PC-9 (cell line): Measurements from ENCODE around the gene ETDA. TPM values are rescaled to one million over a fixed set of nuclear protein-coding genes. Genes with fewer than 3 reads are reported as not detected.

Source experiments
- BruUV-seq: library from RNA; stranded (reverse); fragments of 400-500 nt; replicated peaks from 2 replicates; lab custom pipeline; 2021; lab: Mats Ljungman, UMichigan
- CTCF ChIA-PET: fragments of 300-600 bp; sonication (Branson Sonifier 250); formaldehyde crosslinking; loops from one replicate; lab custom pipeline; 2022; ENCODE audit warnings: antibody characterized with exemption; lab: Charles Lee
- POLR2A ChIA-PET: fragments of 300-600 bp; sonication (Branson Sonifier 250); formaldehyde crosslinking; loops from one replicate; lab custom pipeline; 2022; ENCODE audit warnings: antibody characterized with exemption; ENCODE audit not compliant: unreplicated experiment; lab: Charles Lee
- DNase-seq, 2 experiments: peaks; one replicate each; pipeline versions ENCODE4 v3.0.0 to v3.0.0-alpha.2; 2015 to 2022; ENCODE audit warnings: mixed read lengths in 1 of 2
- H2AFZ ChIP-seq: fragments of 200-600 bp; sonication (generic); 2 replicates; pipeline ENCODE4 v1.8.1; 2017; ENCODE audit warnings: antibody characterized with exemption
- H3F3A ChIP-seq: fragments of 200-600 bp; sonication (generic); 2 replicates; pipeline ENCODE4 v1.8.1; 2017; ENCODE audit warnings: antibody characterized with exemption, mild to moderate bottlenecking, low read depth; ENCODE audit not compliant: insufficient read depth
- H3K27ac ChIP-seq: fragments of 200-600 bp; sonication (generic); 2 replicates; pipeline ENCODE4 v1.6.1; 2016; ENCODE audit warnings: mixed run types
- H3K27me3 ChIP-seq: fragments of 200-600 bp; sonication (generic); 2 replicates; pipeline ENCODE4 v1.6.1; 2016; ENCODE audit warnings: low read depth, mixed run types; ENCODE audit not compliant: insufficient read depth
- H3K36me3 ChIP-seq: fragments of 200-600 bp; sonication (generic); 2 replicates; pipeline ENCODE4 v1.6.1; 2016; ENCODE audit warnings: low read depth, mixed run types
- H3K4me1 ChIP-seq: fragments of 200-600 bp; sonication (generic); replicated peaks from 2 replicates; pipeline ENCODE4 v1.6.1; 2016; ENCODE audit warnings: mixed run types; ENCODE audit not compliant: insufficient read depth
- H3K4me2 ChIP-seq: fragments of 200-600 bp; sonication (generic); 2 replicates; pipeline ENCODE4 v1.6.1; 2017; ENCODE audit warnings: mixed run types
- H3K4me3 ChIP-seq: fragments of 200-600 bp; sonication (generic); 2 replicates; pipeline ENCODE4 v1.6.1; 2016; ENCODE audit warnings: mixed run types
- H3K79me2 ChIP-seq: fragments of 200-600 bp; sonication (generic); 2 replicates; pipeline ENCODE4 v1.6.1; 2017; ENCODE audit warnings: low read depth, mixed run types
- H3K9me2 ChIP-seq: fragments of 200-600 bp; sonication (generic); 2 replicates; pipeline ENCODE4 v1.8.1; 2017; ENCODE audit warnings: mild to moderate bottlenecking; ENCODE audit not compliant: insufficient read depth
- H3K9me3 ChIP-seq: fragments of 200-600 bp; sonication (generic); 2 replicates; pipeline ENCODE4 v1.8.1; 2016; ENCODE audit warnings: low read depth; ENCODE audit not compliant: insufficient read depth
- H4K20me1 ChIP-seq: fragments of 200-600 bp; sonication (generic); 2 replicates; pipeline ENCODE4 v1.8.1; 2017; ENCODE audit not compliant: insufficient read depth
- EZH2 ChIP-seq: fragments of 200-600 bp; sonication (generic); IDR thresholded peaks from 2 replicates; pipeline ENCODE4 v1.8.0; 2017; ENCODE audit warnings: antibody characterized with exemption, low read depth
- intact Hi-C: fragments of 100-400 bp; cut with micrococcal nuclease; formaldehyde crosslinking; loops from one replicate; pipeline ENCODE4 v1.10.0; 2022; ENCODE audit not compliant: unreplicated experiment
- total RNA-seq: library from RNA; stranded (reverse); gene quantifications from 2 replicates; pipeline ENCODE4 v1.2.3, GENCODE V29; 2021
- TF ChIP-seq, protein P1 (sequence below): fragments of 200-600 bp; sonication (generic); conservative IDR thresholded peaks from 2 replicates; pipeline ENCODE4 v1.6.1; 2017; ENCODE audit warnings: mixed run types, antibody characterized with exemption, mild to moderate bottlenecking, moderate library complexity

The ETDA gene
- total RNA-seq, 1 experiment from 2014 or later, result not detected

DNA sequence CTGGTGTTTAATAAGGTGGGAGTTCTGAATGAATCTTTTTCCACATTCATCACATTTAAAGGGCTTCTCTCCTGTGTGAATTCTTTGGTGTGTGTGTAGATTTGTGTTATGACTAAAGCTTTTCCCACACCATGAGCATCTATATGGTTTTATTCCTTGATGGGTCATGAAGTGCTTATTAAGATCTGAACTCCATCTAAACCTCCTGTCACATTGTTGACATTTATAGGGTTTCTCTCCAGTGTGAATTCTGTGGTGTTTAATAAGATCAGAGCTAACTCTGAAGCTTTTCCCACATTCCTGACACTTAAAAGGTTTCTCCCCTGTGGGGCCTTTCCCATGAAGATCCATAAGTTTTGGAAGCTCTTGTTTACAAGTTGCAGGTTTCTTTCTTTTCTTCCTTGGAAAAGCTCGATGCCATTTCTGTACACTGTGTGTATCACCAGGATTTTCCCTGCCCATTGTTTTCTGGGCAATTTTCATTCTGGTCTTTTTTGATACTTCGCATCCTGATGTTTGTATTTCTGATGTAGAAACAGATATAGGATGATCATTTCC lies 35.5 kb downstream of the ETDA start:
- ChIA-PET CTCF (no interaction called here), POLR2A (no interaction called here)
- intact Hi-C loops, result no loop called here
- no peaks in the 10 kb centered on the region for H3K79me2 ChIP-seq
- H3K27ac ChIP-seq, result no peak overlapping the region
- no TSS peak for BruUV-seq
- H3K9me3 ChIP-seq, result peaks cover 35% of the 10 kb centered on the region
- no peaks in the 10 kb centered on the region for H3F3A ChIP-seq
- H3K4me2 ChIP-seq, result no peak overlapping the region
- H2AFZ ChIP-seq, result no peak overlapping the region
- 0 out of 2 replicates have a peak, but pooled peaks cover 3% of the 10 kb centered on the region for H3K36me3 ChIP-seq
- H3K27me3 ChIP-seq, result no peaks in the 10 kb centered on the region
- no peaks in the 10 kb centered on the region for H4K20me1 ChIP-seq
- TF ChIP-seq, protein P1, sequence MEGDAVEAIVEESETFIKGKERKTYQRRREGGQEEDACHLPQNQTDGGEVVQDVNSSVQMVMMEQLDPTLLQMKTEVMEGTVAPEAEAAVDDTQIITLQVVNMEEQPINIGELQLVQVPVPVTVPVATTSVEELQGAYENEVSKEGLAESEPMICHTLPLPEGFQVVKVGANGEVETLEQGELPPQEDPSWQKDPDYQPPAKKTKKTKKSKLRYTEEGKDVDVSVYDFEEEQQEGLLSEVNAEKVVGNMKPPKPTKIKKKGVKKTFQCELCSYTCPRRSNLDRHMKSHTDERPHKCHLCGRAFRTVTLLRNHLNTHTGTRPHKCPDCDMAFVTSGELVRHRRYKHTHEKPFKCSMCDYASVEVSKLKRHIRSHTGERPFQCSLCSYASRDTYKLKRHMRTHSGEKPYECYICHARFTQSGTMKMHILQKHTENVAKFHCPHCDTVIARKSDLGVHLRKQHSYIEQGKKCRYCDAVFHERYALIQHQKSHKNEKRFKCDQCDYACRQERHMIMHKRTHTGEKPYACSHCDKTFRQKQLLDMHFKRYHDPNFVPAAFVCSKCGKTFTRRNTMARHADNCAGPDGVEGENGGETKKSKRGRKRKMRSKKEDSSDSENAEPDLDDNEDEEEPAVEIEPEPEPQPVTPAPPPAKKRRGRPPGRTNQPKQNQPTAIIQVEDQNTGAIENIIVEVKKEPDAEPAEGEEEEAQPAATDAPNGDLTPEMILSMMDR, result no peak
- TF ChIP-seq EZH2, result no peak
- H3K4me1 ChIP-seq, result no peaks in the 10 kb centered on the region
- H3K4me3 ChIP-seq, result no peak overlapping the region
- no peak for DNase-seq
- H3K9me2 ChIP-seq, result no peaks in the 10 kb centered on the region

DNA sequence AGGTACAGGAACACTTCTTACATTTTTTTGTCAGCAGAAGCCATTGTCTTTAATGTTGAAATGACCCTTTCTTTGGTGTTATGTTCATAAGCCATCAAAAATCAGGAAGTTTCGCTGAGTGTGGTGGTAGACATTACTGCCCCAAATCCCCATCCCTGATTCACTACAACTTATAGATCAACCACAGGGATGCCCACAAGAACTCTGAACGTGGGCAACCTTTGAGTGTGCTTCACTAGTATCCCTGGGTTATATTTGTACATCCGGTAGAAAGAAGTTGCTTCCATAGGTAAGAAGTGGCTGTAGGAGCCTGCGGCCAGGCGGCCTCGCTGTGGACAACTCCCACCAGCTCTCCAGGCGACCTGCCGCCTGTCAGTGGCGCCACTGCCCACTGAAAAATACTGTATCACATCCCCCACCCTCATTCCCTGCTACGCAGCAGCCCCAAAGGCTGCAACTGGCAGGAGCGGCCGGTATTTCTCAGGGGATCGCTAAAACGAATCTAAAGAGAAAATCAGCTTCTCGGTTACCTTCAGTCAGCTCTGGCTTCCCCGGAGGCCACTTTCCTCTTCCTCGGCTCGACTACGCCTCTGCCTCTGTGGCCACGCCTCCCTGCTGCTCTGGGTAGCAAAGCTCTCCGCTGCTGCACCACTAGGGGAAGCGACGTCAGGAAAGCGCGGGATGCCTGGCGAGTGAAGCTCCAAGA lies 43.5 kb downstream of the ETDA start:
- CTCF ChIA-PET, result no interaction called here
- no peak overlapping the region for H3K4me3 ChIP-seq
- no peaks in the 10 kb centered on the region for H3K79me2 ChIP-seq
- H3K9me2 ChIP-seq, result no peaks in the 10 kb centered on the region
- H3K27ac ChIP-seq, result no peak overlapping the region
- no peak for DNase-seq
- POLR2A ChIA-PET, result no interaction called here
- H2AFZ ChIP-seq, result no peak overlapping the region
- TF ChIP-seq, protein P1, result no peak
- no peak for TF ChIP-seq EZH2
- H3K36me3 ChIP-seq, result no peaks in the 10 kb centered on the region
- no peaks in the 10 kb centered on the region for H3K27me3 ChIP-seq
- no TSS peak for BruUV-seq
- no peaks in the 10 kb centered on the region for H3K4me1 ChIP-seq
- intact Hi-C loops, result no loop called here
- H3K4me2 ChIP-seq, result no peak overlapping the region
- H3K9me3 ChIP-seq, result no peaks in the 10 kb centered on the region
- no peaks in the 10 kb centered on the region for H3F3A ChIP-seq
- no peaks in the 10 kb centered on the region for H4K20me1 ChIP-seq

DNA sequence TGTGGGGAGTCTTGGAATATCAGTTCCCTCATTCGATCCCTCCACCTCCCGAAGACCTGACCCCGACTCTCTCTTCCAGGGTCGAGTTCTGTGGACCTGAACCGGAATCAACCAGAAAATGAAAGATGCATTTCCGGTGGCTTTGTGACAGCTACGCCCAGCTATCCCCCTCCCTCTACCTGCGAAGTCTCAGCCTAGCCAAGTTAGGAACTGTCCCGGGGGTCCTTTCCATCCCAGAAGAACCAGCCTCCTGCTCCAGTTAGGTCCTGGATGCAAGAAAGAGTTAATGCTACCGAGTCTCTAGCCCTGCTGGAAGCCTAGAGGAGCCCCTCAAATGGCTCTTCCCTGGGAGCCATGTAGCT lies 44.1 kb downstream of the ETDA start:
- Histone ChIP-seq H4K20me1 (no peaks in the 10 kb centered on the region), H3K4me3 (no peak overlapping the region), H3K27ac (no peak overlapping the region), H3K4me2 (no peak overlapping the region), H3K9me2 (no peaks in the 10 kb centered on the region), H3K9me3 (no peaks in the 10 kb centered on the region), H3K79me2 (no peaks in the 10 kb centered on the region), H3K4me1 (no peaks in the 10 kb centered on the region), H3F3A (no peaks in the 10 kb centered on the region), H3K36me3 (no peaks in the 10 kb centered on the region), H3K27me3 (no peaks in the 10 kb centered on the region), H2AFZ (no peak overlapping the region)
- no peak for TF ChIP-seq EZH2
- TF ChIP-seq, protein P1, result no peak
- no peak for DNase-seq
- POLR2A ChIA-PET, result no interaction called here
- intact Hi-C loops, result no loop called here
- CTCF ChIA-PET, result no interaction called here
- no TSS peak for BruUV-seq
